ENCODE measurements around the gene ZNRF2. TPM values are rescaled to one million over a fixed set of nuclear protein-coding genes. Genes with fewer than 3 reads are reported as not detected.

ZNRF2 gene
- total and polyA plus RNA-seq, 9 donors: 3.0 to 24.8 (median 11.5) TPM

DNA sequence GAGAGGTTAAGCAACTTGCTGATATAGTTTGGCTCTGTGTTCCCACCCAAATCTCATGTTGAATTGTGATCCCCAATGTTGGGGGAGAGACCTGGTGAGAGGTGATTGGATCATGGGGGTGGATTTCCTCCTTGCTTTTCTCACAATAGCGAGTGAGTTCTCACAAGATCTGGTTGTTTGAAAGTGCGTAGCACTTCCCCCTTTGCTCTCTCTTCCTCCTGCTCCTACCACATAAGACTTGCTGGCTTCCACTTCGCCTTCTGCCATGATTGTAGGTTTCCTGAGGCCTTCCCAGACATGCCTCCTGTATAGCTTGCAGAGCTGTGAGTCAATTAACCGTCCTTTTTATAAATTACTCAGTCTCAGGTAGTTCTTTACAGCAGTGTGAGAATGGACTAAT, 13.5 kb upstream of the ZNRF2 start:
- no peak overlapping the region for H3K27ac ChIP-seq
- TF ChIP-seq POLR2A (IDR thresholded peaks at IDR 0.05): no peak
- TF ChIP-seq CTCF (IDR thresholded peaks at IDR 0.05): no peak
- no peak for TF ChIP-seq EP300 (IDR thresholded peaks at IDR 0.05)
- DNase-seq: no peak
- H3K4me3 ChIP-seq: no peak overlapping the region
- H3K4me1 ChIP-seq (ENCODE audit: insufficient read depth): no peaks in the 10 kb centered on the region
- H3K9me3 ChIP-seq: no peaks in the 10 kb centered on the region
- WGBS, 3 donors: 89 to 95% (median 89%) methylated on average over 4 of the region's 4 CpGs
- H3K27me3 ChIP-seq: no peaks in the 10 kb centered on the region
- H3K36me3 ChIP-seq: no peaks in the 10 kb centered on the region
- intact Hi-C loops (cut with DNase I): loop anchor here in 2 of 4 donors (5.0 to 10.0 kb wide), 2 partner anchors 164 to 291 kb away; no protein-coding TSS in a partner anchor

DNA sequence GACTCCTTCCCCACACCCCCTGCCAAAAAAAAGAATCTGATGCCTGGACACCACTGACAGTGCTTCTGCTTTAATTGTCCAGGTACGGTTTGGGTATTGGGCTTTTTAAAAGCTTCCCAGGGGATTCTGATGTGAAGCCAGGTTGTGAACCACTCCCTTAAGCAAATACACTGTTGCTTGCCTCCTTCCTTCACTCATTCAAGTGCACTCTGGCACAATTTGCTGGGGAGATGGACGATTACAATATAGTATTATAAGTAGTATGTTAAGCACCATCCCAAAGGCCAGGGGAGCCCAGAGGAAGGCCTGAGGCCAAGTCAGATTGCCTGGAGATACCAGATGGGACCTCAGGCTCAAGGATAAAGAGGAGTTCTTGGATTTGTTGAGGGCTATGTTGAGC, 12.3 kb upstream of the ZNRF2 start:
- intact Hi-C loops (cut with DNase I): loop anchor here in 2 of 4 donors (5.0 to 10.0 kb wide), 2 partner anchors 163 to 290 kb away; no protein-coding TSS in a partner anchor
- Histone ChIP-seq H3K27me3 (no peaks in the 10 kb centered on the region), H3K4me1 (ENCODE audit: insufficient read depth) (no peaks in the 10 kb centered on the region), H3K27ac (no peak overlapping the region), H3K4me3 (no peak overlapping the region), H3K36me3 (no peaks in the 10 kb centered on the region), H3K9me3 (no peaks in the 10 kb centered on the region)
- 79 to 88% (median 86%) methylated on average over 2 of the region's 2 CpGs for WGBS, 3 donors
- no peak for DNase-seq
- TF ChIP-seq POLR2A (IDR thresholded peaks at IDR 0.05) (no peak), EP300 (IDR thresholded peaks at IDR 0.05) (no peak), CTCF (IDR thresholded peaks at IDR 0.05) (no peak)

DNA sequence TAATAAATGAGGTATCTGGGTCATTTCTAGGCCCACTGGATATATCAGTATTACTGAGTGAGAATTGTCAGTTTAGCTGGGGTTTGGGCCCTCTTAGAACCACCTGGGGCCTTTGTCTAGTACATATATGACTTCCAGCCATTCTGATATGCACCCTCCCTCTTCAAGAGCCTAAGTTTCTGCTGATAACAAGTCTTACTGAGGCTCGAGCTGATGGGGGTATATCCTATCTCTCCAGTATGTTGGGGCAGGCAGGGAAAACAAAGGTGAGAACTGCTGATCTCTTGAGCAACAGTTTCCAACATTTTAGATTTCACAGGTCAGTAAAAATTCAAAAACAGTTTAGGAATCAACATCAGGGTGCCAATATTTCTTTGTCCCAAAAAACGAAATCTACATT, 10.8 kb upstream of the ZNRF2 start:
- TF ChIP-seq CTCF (IDR thresholded peaks at IDR 0.05) (no peak), POLR2A (IDR thresholded peaks at IDR 0.05) (no peak), EP300 (IDR thresholded peaks at IDR 0.05) (no peak)
- Histone ChIP-seq H3K27me3 (no peaks in the 10 kb centered on the region), H3K27ac (no peak overlapping the region), H3K4me1 (ENCODE audit: insufficient read depth) (no peaks in the 10 kb centered on the region), H3K9me3 (no peaks in the 10 kb centered on the region), H3K4me3 (no peak overlapping the region), H3K36me3 (no peaks in the 10 kb centered on the region)
- 66 to 73% (median 70%) methylated on average over 2 of the region's 2 CpGs for WGBS, 3 donors
- intact Hi-C loops (cut with DNase I): loop anchor here in 2 of 4 donors (5.0 to 10.0 kb wide), 2 partner anchors 161 to 289 kb away; no protein-coding TSS in a partner anchor
- no peak for DNase-seq

DNA sequence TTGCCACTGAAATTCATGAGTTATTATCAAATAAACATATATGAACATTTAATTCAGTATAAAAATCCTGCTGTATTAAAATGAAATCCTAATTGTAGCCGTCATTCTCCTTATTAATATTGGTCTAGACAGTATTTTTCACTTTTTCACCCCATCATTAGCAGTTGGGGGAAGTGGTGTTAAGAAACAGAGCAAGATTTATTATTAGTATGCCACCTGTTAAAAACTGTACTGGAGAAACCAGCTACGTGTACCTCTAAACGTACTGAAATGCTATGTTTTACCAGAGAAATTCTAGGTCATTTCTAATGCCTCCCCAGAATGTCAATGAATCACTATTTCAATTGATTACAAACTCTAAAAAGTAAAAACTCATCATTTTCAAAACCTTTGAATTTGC, 9.8 kb upstream of the ZNRF2 start:
- no peak for DNase-seq
- no peaks in the 10 kb centered on the region for H3K9me3 ChIP-seq
- intact Hi-C loops (cut with DNase I): loop anchor here (5.0 to 10.0 kb wide), 4 partner anchors 160 to 468 kb away; no protein-coding TSS in a partner anchor
- H3K27me3 ChIP-seq: no peaks in the 10 kb centered on the region
- H3K36me3 ChIP-seq: no peaks in the 10 kb centered on the region
- TF ChIP-seq EP300 (IDR thresholded peaks at IDR 0.05) (no peak), POLR2A (IDR thresholded peaks at IDR 0.05) (no peak), CTCF (IDR thresholded peaks at IDR 0.05) (no peak)
- H3K4me3 ChIP-seq: no peak overlapping the region
- no peaks in the 10 kb centered on the region for H3K4me1 ChIP-seq (ENCODE audit: insufficient read depth)
- H3K27ac ChIP-seq: no peak overlapping the region
- 74 to 87% (median 83%) methylated on average over 3 of the region's 3 CpGs for WGBS, 3 donors

Measured in ovary (tissue), 9 donors.